ENCODE results near the gene MORN4. TPM values are rescaled to one million over a fixed set of nuclear protein-coding genes. Genes with fewer than 3 reads are reported as not detected.

The MORN4 gene
- total and polyA plus RNA-seq, 2 of the 13 experiments (the other 11 are each of a cell fraction or from before 2014, with no cell fraction given), result 3.4 to 9.1 TPM

DNA sequence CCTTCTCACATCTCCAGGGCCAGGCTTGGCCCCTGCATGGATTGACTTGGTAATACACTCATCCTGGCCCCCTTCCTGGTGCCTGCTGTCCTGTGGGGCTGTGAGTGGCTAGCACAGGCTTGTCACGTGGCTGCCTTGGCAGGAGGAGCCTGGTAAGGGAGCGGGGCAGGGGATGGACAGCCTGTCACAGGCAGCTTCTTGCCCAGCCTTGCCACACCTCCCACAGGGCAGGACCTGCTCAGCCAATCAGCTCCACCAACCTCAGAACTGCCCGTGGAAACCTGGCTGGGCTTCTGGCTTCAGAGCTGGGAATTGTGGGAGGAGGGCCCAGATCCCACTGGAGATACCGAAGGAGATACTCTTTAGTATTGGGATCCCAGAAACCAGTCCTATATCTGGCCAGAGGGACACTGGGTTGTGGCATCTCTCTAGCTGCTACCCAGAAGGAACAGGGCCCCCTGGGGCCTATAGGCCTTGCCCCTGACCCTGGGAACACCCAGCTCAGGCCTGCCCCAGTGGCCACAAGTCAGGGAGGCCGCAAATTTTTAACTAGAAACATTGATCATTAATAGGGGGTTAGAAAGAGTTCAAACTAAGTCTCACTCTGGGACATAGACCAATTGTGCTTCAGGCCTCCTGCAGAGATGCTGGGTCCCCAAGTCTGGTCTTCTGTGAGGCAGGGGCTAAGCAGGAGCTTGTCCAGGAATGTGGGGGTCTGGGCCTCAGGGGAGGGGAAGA, 49.1 kb downstream of the MORN4 start, which contains the start of gene HOGA1 (continued):
- TF ChIP-seq SNAPC4 (CRISPR knock-in tag; IDR thresholded peaks at IDR 0.05) (no peak), YY1 (IDR thresholded peaks at IDR 0.05; ENCODE audit: insufficient read depth, insufficient replicate concordance, low read depth, low read length) (no peak), ZFP36L2 (CRISPR knock-in tag; IDR thresholded peaks at IDR 0.05) (0 out of 2 replicates have a peak, but pooled peaks have one; percentile 35), SPEN (CRISPR knock-in tag; IDR thresholded peaks at IDR 0.05; ENCODE audit: low read depth) (no peak), XBP1 (CRISPR knock-in tag; IDR thresholded peaks at IDR 0.05) (no peak), GLI4 (CRISPR knock-in tag; IDR thresholded peaks at IDR 0.05; ENCODE audit: borderline replicate concordance) (no peak), ZNF264 (CRISPR knock-in tag; IDR thresholded peaks at IDR 0.05) (no peak), BRCA1 (CRISPR knock-in tag; IDR thresholded peaks at IDR 0.05) (no peak), CAMTA2 (CRISPR knock-in tag; IDR thresholded peaks at IDR 0.05; ENCODE audit: borderline replicate concordance) (no peak), ZNF746 (CRISPR knock-in tag; IDR thresholded peaks at IDR 0.05) (no peak), SRY (CRISPR knock-in tag; IDR thresholded peaks at IDR 0.05) (no peak), ZNF207 (IDR thresholded peaks at IDR 0.05; ENCODE audit: borderline replicate concordance) (no peak), ZNF296 (CRISPR knock-in tag; conservative IDR thresholded peaks at IDR 0.05) (no peak), ZNF678 (CRISPR knock-in tag; IDR thresholded peaks at IDR 0.05) (no peak), ZNF382 (CRISPR knock-in tag; IDR thresholded peaks at IDR 0.05; ENCODE audit: borderline replicate concordance) (no peak), ZNF33A (CRISPR knock-in tag; IDR thresholded peaks at IDR 0.05; ENCODE audit: borderline replicate concordance) (no peak)
- TF ChIP-seq, protein P1, sequence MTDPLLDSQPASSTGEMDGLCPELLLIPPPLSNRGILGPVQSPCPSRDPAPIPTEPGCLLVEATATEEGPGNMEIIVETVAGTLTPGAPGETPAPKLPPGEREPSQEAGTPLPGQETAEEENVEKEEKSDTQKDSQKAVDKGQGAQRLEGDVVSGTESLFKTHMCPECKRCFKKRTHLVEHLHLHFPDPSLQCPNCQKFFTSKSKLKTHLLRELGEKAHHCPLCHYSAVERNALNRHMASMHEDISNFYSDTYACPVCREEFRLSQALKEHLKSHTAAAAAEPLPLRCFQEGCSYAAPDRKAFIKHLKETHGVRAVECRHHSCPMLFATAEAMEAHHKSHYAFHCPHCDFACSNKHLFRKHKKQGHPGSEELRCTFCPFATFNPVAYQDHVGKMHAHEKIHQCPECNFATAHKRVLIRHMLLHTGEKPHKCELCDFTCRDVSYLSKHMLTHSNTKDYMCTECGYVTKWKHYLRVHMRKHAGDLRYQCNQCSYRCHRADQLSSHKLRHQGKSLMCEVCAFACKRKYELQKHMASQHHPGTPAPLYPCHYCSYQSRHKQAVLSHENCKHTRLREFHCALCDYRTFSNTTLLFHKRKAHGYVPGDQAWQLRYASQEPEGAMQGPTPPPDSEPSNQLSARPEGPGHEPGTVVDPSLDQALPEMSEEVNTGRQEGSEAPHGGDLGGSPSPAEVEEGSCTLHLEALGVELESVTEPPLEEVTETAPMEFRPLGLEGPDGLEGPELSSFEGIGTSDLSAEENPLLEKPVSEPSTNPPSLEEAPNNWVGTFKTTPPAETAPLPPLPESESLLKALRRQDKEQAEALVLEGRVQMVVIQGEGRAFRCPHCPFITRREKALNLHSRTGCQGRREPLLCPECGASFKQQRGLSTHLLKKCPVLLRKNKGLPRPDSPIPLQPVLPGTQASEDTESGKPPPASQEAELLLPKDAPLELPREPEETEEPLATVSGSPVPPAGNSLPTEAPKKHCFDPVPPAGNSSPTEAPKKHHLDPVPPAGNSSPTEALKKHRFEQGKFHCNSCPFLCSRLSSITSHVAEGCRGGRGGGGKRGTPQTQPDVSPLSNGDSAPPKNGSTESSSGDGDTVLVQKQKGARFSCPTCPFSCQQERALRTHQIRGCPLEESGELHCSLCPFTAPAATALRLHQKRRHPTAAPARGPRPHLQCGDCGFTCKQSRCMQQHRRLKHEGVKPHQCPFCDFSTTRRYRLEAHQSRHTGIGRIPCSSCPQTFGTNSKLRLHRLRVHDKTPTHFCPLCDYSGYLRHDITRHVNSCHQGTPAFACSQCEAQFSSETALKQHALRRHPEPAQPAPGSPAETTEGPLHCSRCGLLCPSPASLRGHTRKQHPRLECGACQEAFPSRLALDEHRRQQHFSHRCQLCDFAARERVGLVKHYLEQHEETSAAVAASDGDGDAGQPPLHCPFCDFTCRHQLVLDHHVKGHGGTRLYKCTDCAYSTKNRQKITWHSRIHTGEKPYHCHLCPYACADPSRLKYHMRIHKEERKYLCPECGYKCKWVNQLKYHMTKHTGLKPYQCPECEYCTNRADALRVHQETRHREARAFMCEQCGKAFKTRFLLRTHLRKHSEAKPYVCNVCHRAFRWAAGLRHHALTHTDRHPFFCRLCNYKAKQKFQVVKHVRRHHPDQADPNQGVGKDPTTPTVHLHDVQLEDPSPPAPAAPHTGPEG (CRISPR knock-in tag; IDR thresholded peaks at IDR 0.05), result no peak
- TF ChIP-seq, protein P2, sequence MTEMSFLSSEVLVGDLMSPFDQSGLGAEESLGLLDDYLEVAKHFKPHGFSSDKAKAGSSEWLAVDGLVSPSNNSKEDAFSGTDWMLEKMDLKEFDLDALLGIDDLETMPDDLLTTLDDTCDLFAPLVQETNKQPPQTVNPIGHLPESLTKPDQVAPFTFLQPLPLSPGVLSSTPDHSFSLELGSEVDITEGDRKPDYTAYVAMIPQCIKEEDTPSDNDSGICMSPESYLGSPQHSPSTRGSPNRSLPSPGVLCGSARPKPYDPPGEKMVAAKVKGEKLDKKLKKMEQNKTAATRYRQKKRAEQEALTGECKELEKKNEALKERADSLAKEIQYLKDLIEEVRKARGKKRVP (CRISPR knock-in tag; IDR thresholded peaks at IDR 0.05), result no peak

All from HepG2 (cell line).